22Rv1 (cell line): ENCODE measurements around the gene SOCS6.

ENCODE experiments used
- H3K27ac ChIP-seq: fragments of 450-650 bp; 2 replicates; pipeline ENCODE4 v1.5.1; 2017
- ZFX ChIP-seq: fragments of 450-650 bp; IDR thresholded peaks from 2 replicates; pipeline ENCODE4 v1.6.1; 2017; ENCODE audit warnings: antibody characterized with exemption, borderline replicate concordance
- TF ChIP-seq, protein P1 (sequence below): fragments of 450-650 bp; IDR thresholded peaks from 2 replicates; pipeline ENCODE4 v1.5.1; 2017; ENCODE audit warnings: mild to moderate bottlenecking

Gene SOCS6

DNA sequence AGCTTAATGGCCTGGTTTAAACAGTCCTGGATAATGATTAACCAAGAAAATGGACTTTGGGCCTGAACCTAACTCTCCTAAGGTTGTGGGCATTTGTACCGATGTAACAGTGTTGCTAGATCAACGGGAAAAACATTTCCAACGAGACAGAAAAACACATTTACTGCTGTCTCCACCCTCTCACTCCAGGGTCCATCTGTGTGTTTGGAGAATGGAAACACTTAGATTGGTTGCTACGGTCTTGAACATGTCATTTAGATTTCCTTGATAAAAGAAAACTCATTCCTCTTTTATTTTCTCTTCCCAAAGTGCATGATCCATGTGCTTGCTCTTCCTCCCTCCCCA is 88.0 kb downstream of the SOCS6 start:
- no peak for TF ChIP-seq ZFX
- TF ChIP-seq, protein P1, sequence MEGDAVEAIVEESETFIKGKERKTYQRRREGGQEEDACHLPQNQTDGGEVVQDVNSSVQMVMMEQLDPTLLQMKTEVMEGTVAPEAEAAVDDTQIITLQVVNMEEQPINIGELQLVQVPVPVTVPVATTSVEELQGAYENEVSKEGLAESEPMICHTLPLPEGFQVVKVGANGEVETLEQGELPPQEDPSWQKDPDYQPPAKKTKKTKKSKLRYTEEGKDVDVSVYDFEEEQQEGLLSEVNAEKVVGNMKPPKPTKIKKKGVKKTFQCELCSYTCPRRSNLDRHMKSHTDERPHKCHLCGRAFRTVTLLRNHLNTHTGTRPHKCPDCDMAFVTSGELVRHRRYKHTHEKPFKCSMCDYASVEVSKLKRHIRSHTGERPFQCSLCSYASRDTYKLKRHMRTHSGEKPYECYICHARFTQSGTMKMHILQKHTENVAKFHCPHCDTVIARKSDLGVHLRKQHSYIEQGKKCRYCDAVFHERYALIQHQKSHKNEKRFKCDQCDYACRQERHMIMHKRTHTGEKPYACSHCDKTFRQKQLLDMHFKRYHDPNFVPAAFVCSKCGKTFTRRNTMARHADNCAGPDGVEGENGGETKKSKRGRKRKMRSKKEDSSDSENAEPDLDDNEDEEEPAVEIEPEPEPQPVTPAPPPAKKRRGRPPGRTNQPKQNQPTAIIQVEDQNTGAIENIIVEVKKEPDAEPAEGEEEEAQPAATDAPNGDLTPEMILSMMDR = no peak

DNA sequence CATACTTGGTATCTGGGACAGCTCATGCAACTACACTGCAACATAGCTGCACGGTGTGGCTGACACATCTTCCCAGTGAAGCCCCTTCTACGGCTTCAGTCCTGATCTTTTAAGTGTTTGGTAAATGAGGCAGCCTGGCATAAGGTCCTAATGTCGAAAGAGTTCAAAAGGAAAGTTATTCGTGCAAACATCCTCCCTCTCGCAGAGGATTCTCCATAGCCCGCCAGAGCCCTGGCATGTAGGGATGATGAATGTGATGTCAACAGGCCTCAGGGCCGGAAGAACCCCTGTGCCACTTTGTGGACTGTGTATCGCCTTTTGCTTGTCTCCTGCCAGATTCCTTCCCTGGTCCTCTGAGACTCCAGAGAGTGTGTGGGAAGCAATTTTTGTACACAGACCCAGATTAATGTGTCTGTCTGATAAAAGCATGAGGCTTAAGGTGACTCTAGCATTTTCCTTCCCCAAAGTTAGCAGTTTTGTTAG is 88.5 kb downstream of the SOCS6 start:
- TF ChIP-seq, protein P1 = no peak
- TF ChIP-seq ZFX = no peak
- peak overlapping the region; percentile 93 for H3K27ac ChIP-seq

More for the DNA sequence above, 88.0 kb downstream of the SOCS6 start:
- H3K27ac ChIP-seq = peak overlapping the region; percentile 93

DNA sequence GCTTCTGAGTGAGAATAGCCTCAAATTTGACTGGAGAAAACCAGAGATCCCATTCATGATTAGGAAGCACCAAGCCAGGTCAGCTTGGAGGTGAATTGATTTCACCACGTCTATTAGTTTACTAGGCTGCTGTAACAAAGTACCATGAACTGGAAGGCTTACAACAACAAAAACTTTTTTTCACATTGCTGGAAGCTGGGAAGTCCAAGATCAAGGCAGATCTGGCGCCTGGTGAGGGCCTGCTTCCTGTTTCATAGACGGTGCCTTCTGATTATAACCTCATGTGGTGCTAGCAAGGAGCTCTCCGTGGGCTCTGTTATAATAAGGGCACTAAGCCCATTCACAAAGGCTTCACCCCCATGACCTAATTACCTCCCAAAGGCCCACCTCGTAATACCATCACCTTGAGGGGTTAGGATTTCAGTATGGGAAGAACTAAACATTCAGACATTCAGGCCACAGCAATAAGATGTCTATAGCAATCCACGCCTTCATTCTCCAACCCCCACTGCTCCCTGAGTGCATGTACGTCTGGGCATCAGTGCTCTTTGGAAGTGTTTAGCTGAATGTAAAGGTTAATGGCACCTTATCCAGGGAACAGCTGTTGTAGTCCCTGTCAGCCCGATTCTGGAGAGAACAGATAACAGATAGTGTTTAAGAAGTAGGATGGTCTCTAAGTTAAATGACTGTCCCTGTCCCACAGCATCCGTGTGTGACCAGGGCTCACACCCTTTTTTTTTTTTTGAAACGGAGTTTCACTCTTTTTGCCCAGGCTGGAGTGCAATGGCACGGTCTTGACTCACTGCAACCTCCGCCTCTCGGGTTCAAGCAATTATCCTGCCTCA is 89.2 kb downstream of the SOCS6 start:
- H3K27ac ChIP-seq = peak overlapping the region; percentile 93
- no peak for TF ChIP-seq ZFX
- TF ChIP-seq, protein P1 = no peak
